ENCODE measurements around the gene QSOX1.

The QSOX1 gene

GRCh38 chr1:180150982-180151381, 3.7 kb upstream of the QSOX1 start:
- no peak for DNase-seq (ENCODE audit: low read depth in 3 of 3)

- DNase-seq (ENCODE audit: low read depth in 3 of 3) = no peak
Measured at GRCh38 chr1:180151508-180151907, 3.2 kb upstream of the QSOX1 start.

GRCh38 chr1:180152588-180152987, 2.1 kb upstream of the QSOX1 start:
- DNase-seq (ENCODE audit: low read depth in 3 of 3) = no peak

- no peak for DNase-seq (ENCODE audit: low read depth in 3 of 3)
Measured at GRCh38 chr1:180153032-180153431, 1.6 kb upstream of the QSOX1 start.

- DNase-seq (ENCODE audit: low read depth in 3 of 3) = no peak
Measured at GRCh38 chr1:180154003-180154324, 705 bp upstream of the QSOX1 start.

GRCh38 chr1:180155182-180155682, 563 bp downstream of the QSOX1 start:
- peak in 1 of 3 experiments; percentile 20 for DNase-seq (ENCODE audit: low read depth in 3 of 3)

GRCh38 chr1:180156201-180156600, 1.5 kb downstream of the QSOX1 start:
- no peak for DNase-seq (ENCODE audit: low read depth in 3 of 3)

- no peak for DNase-seq (ENCODE audit: low read depth in 3 of 3)
Measured at GRCh38 chr1:180156631-180157091, 2.0 kb downstream of the QSOX1 start.

- DNase-seq (ENCODE audit: low read depth in 3 of 3) = no peak
Measured at GRCh38 chr1:180157108-180157507, 2.4 kb downstream of the QSOX1 start.

GRCh38 chr1:180157576-180158057, 2.9 kb downstream of the QSOX1 start:
- no peak for DNase-seq (ENCODE audit: low read depth in 3 of 3)

- no peak for DNase-seq (ENCODE audit: low read depth in 3 of 3)
Measured at GRCh38 chr1:180158149-180159147, 3.8 kb downstream of the QSOX1 start.

GRCh38 chr1:180160357-180160756, 5.7 kb downstream of the QSOX1 start:
- DNase-seq (ENCODE audit: low read depth in 3 of 3) = no peak

- DNase-seq (ENCODE audit: low read depth in 3 of 3) = no peak
Measured at GRCh38 chr1:180163041-180163440, 8.4 kb downstream of the QSOX1 start.

GRCh38 chr1:180165096-180165495, 10.4 kb downstream of the QSOX1 start:
- no peak for DNase-seq (ENCODE audit: low read depth in 3 of 3)

GRCh38 chr1:180165509-180166435, 11.1 kb downstream of the QSOX1 start:
- DNase-seq (ENCODE audit: low read depth in 3 of 3) = no peak

- no peak for DNase-seq (ENCODE audit: low read depth in 3 of 3)
Measured at GRCh38 chr1:180166436-180166800, 11.7 kb downstream of the QSOX1 start.

GRCh38 chr1:180167021-180167701, 12.5 kb downstream of the QSOX1 start:
- no peak for DNase-seq (ENCODE audit: low read depth in 3 of 3)

GRCh38 chr1:180167721-180168467, 13.2 kb downstream of the QSOX1 start:
- no peak for DNase-seq (ENCODE audit: low read depth in 3 of 3)

GRCh38 chr1:180168786-180169639, 14.3 kb downstream of the QSOX1 start:
- peak in 1 of 3 experiments; percentile 24 for DNase-seq (ENCODE audit: low read depth in 3 of 3)

Data from stimulated activated CD4-positive, alpha-beta T cell treated with anti-CD3 and anti-CD28 coated beads, TNF-alpha, amount 100 ng/mL, for 24 hours (primary cell).